A549 (cell line): ENCODE results near the gene CDC14B.

Experiments used
- TF ChIP-seq, protein P1 (sequence below): fragments of >200 bp; sonication (Bioruptor Twin); formaldehyde crosslinking; IDR thresholded peaks from 3 replicates; pipeline ENCODE4 v1.5.1; 2016
- TF ChIP-seq, protein P2 (sequence below): fragments of 450-650 bp; IDR thresholded peaks from 2 replicates; pipeline ENCODE4 v1.6.1; 2014; ENCODE audit warnings: antibody characterized with exemption
- TF ChIP-seq, protein P3 (sequence below): fragments of 200-600 bp; sonication (generic); IDR thresholded peaks from 2 replicates; pipeline ENCODE4 v1.6.1; 2016; ENCODE audit warnings: antibody characterized with exemption, mild to moderate bottlenecking, moderate library complexity

DNA sequence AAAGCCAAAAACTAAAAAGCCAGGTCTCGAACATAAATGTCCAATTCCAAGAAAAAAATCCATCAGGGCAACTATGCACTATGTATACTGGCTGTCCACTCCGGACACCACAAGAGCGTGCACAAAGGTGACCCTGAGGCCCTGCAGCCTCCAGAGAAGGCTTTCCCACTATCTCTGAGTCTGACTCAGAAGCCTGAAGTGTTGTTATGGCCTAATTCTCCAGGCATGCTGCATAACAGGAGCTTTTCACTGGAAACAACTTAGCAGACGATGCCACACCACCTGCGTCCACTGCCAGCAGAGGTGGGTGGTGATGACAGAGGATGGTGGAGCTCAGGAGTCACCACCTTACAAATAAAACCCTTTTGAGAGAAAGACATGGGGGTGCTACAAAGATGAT lies 106.0 kb downstream of the CDC14B start:
- TF ChIP-seq, protein P1, sequence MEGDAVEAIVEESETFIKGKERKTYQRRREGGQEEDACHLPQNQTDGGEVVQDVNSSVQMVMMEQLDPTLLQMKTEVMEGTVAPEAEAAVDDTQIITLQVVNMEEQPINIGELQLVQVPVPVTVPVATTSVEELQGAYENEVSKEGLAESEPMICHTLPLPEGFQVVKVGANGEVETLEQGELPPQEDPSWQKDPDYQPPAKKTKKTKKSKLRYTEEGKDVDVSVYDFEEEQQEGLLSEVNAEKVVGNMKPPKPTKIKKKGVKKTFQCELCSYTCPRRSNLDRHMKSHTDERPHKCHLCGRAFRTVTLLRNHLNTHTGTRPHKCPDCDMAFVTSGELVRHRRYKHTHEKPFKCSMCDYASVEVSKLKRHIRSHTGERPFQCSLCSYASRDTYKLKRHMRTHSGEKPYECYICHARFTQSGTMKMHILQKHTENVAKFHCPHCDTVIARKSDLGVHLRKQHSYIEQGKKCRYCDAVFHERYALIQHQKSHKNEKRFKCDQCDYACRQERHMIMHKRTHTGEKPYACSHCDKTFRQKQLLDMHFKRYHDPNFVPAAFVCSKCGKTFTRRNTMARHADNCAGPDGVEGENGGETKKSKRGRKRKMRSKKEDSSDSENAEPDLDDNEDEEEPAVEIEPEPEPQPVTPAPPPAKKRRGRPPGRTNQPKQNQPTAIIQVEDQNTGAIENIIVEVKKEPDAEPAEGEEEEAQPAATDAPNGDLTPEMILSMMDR, result no peak
- TF ChIP-seq, protein P2, sequence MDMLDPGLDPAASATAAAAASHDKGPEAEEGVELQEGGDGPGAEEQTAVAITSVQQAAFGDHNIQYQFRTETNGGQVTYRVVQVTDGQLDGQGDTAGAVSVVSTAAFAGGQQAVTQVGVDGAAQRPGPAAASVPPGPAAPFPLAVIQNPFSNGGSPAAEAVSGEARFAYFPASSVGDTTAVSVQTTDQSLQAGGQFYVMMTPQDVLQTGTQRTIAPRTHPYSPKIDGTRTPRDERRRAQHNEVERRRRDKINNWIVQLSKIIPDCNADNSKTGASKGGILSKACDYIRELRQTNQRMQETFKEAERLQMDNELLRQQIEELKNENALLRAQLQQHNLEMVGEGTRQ, result no peak
- TF ChIP-seq, protein P3, sequence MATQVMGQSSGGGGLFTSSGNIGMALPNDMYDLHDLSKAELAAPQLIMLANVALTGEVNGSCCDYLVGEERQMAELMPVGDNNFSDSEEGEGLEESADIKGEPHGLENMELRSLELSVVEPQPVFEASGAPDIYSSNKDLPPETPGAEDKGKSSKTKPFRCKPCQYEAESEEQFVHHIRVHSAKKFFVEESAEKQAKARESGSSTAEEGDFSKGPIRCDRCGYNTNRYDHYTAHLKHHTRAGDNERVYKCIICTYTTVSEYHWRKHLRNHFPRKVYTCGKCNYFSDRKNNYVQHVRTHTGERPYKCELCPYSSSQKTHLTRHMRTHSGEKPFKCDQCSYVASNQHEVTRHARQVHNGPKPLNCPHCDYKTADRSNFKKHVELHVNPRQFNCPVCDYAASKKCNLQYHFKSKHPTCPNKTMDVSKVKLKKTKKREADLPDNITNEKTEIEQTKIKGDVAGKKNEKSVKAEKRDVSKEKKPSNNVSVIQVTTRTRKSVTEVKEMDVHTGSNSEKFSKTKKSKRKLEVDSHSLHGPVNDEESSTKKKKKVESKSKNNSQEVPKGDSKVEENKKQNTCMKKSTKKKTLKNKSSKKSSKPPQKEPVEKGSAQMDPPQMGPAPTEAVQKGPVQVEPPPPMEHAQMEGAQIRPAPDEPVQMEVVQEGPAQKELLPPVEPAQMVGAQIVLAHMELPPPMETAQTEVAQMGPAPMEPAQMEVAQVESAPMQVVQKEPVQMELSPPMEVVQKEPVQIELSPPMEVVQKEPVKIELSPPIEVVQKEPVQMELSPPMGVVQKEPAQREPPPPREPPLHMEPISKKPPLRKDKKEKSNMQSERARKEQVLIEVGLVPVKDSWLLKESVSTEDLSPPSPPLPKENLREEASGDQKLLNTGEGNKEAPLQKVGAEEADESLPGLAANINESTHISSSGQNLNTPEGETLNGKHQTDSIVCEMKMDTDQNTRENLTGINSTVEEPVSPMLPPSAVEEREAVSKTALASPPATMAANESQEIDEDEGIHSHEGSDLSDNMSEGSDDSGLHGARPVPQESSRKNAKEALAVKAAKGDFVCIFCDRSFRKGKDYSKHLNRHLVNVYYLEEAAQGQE, result no peak
